GM12878 (cell line): ENCODE results near the gene LLCFC1. TPM values are rescaled to one million over a fixed set of nuclear protein-coding genes. Genes with fewer than 3 reads are reported as not detected.

Experiments used
- ATAC-seq: fragments of 200-7000 bp; cut with Tn5 transposase; 3 replicates; pipeline ENCODE4 v1.9.1; 2020; ENCODE audit warnings: mild to moderate bottlenecking, moderate library complexity
- BruUV-seq: library from RNA; stranded (reverse); fragments of 400-500 nt; replicated peaks from 2 replicates; lab custom pipeline; 2021; lab: Mats Ljungman, UMichigan
- CTCF ChIA-PET: fragments of 300-600 bp; sonication (Branson Sonifier 250); formaldehyde crosslinking; extraction: SDS; loops from one replicate; lab custom pipeline; 2021; ENCODE audit warnings: inconsistent platforms; lab: Yijun Ruan, JAX
- POLR2A ChIA-PET: fragments of 350-600 bp; formaldehyde crosslinking; extraction: SDS; loops from one replicate; lab custom pipeline; 2021; ENCODE audit warnings: inconsistent platforms; lab: Charles Lee
- RAD21 ChIA-PET: fragments of 300-600 bp; sonication (Branson Sonifier 250); formaldehyde crosslinking; loops from one replicate; lab custom pipeline; 2023; ENCODE audit warnings: antibody characterized with exemption; ENCODE audit not compliant: unreplicated experiment; lab: Charles Lee
- SMC1A ChIA-PET: fragments of 300-600 bp; sonication (Branson Sonifier 250); formaldehyde crosslinking; loops from one replicate; lab custom pipeline; 2023; ENCODE audit not compliant: unreplicated experiment, uncharacterized antibody; lab: Charles Lee
- DNase-seq: peaks from one replicate; pipeline ENCODE4 v3.0.0-alpha.2; 2011; ENCODE audit warnings: low read depth, low spot score
- FAIRE-seq: peaks from 3 replicates; lab custom pipeline; 2011; peaks lifted over from hg19 to GRCh38; lab: Jason Lieb, UNC
- H2AFZ ChIP-seq: 2 replicates; pipeline ENCODE4 v1.6.0; 2011; ENCODE audit warnings: low read depth, low read length, control low read depth; ENCODE audit not compliant: control insufficient read depth
- H3K27ac ChIP-seq: 2 replicates; pipeline ENCODE4 v1.5.1; 2011; ENCODE audit warnings: control low read depth; ENCODE audit not compliant: control insufficient read depth, insufficient read depth
- H3K27me3 ChIP-seq, 2 experiments: replicated peaks in 1 of 2; 2 replicates each; pipeline versions ENCODE4 v1.6.0 to v1.6.1; 2011; ENCODE audit warnings: low read length in 1 of 2; ENCODE audit not compliant: control insufficient read depth in 2 of 2, insufficient read depth in 2 of 2
- H3K36me3 ChIP-seq, 2 experiments: 2 replicates each; pipeline ENCODE4 v1.5.1; 2011; ENCODE audit warnings: low read length in 1 of 2; ENCODE audit not compliant: control insufficient read depth in 2 of 2, insufficient read depth in 2 of 2
- H3K4me1 ChIP-seq: 2 replicates; pipeline ENCODE4 v1.6.1; 2011; ENCODE audit warnings: mild to moderate bottlenecking, low read length, moderate library complexity, mixed read lengths; ENCODE audit not compliant: control insufficient read depth, insufficient read depth
- H3K4me2 ChIP-seq: 2 replicates; pipeline ENCODE4 v1.6.0; 2011; ENCODE audit warnings: control low read depth; ENCODE audit not compliant: control insufficient read depth, insufficient read depth
- H3K4me3 ChIP-seq: fragments of 200-600 bp; sonication (generic); 2 replicates; pipeline ENCODE4 v1.5.1; 2016
- H3K79me2 ChIP-seq: 2 replicates; pipeline ENCODE4 v1.6.0; 2011; ENCODE audit warnings: low read length; ENCODE audit not compliant: control insufficient read depth, insufficient read depth
- H3K9ac ChIP-seq: 2 replicates; pipeline ENCODE4 v1.8.0; 2011; ENCODE audit warnings: low read length, control low read depth, mixed read lengths; ENCODE audit not compliant: control insufficient read depth, insufficient read depth
- H3K9me3 ChIP-seq: replicated peaks from 3 replicates; pipeline ENCODE4 v1.5.1; 2011; ENCODE audit warnings: mild to moderate bottlenecking, low read length; ENCODE audit not compliant: control insufficient read depth, insufficient read depth
- H4K20me1 ChIP-seq: 2 replicates; pipeline ENCODE4 v1.6.0; 2011; ENCODE audit not compliant: control insufficient read depth, insufficient read depth
- BCL11A ChIP-seq: IDR thresholded peaks from 2 replicates; pipeline ENCODE4 v1.6.1; 2011; ENCODE audit warnings: low read depth, low read length
- BCL3 ChIP-seq: IDR thresholded peaks from 2 replicates; pipeline ENCODE4 v1.6.1; 2011; ENCODE audit warnings: borderline replicate concordance, low read depth, mild to moderate bottlenecking, moderate library complexity, low read length; ENCODE audit not compliant: insufficient read depth, poor library complexity, severe bottlenecking
- CBX5 ChIP-seq: sonication (generic); IDR thresholded peaks from 2 replicates; pipeline ENCODE4 v1.6.1; 2016; ENCODE audit warnings: low read depth, moderate library complexity, mild to moderate bottlenecking, inconsistent platforms
- FOXK2 ChIP-seq: fragments of 450-650 bp; IDR thresholded peaks from 2 replicates; pipeline ENCODE4 v1.6.1; 2017; ENCODE audit warnings: mild to moderate bottlenecking, moderate library complexity
- MTA3 ChIP-seq: IDR thresholded peaks from 2 replicates; pipeline ENCODE4 v1.6.1; 2012; ENCODE audit warnings: low read length, inconsistent platforms, borderline replicate concordance
- NR2C1 ChIP-seq: fragments of 450-650 bp; IDR thresholded peaks from 2 replicates; pipeline ENCODE4 v1.6.1; 2017; ENCODE audit warnings: antibody characterized with exemption, mild to moderate bottlenecking, moderate library complexity
- PKNOX1 ChIP-seq: fragments of 450-650 bp; IDR thresholded peaks from 2 replicates; pipeline ENCODE4 v1.6.1; 2016; ENCODE audit warnings: mild to moderate bottlenecking
- RFX5 ChIP-seq: IDR thresholded peaks from 2 replicates; pipeline ENCODE4 v1.6.1; 2011; ENCODE audit warnings: low read depth, low read length, improper control_type of control experiment
- SMAD5 ChIP-seq: IDR thresholded peaks from 2 replicates; pipeline ENCODE4 v1.6.1; 2016; ENCODE audit warnings: antibody characterized with exemption, low read depth
- STAT1 ChIP-seq: fragments of 450-650 bp; conservative IDR thresholded peaks from 2 replicates; pipeline ENCODE4 v1.6.1; 2014; ENCODE audit warnings: antibody characterized with exemption, mild to moderate bottlenecking
- USF1 ChIP-seq: IDR thresholded peaks from 2 replicates; pipeline ENCODE4 v1.6.1; 2011; ENCODE audit warnings: borderline replicate concordance, low read depth, mild to moderate bottlenecking, moderate library complexity, mixed read lengths, low read length; ENCODE audit not compliant: insufficient read depth; ENCODE audit errors: extremely low read length
- USF2 ChIP-seq: IDR thresholded peaks from 2 replicates; pipeline ENCODE4 v1.6.1; 2011; ENCODE audit warnings: low read depth, low read length, improper control_type of control experiment, borderline replicate concordance
- YY1 ChIP-seq: IDR thresholded peaks from 2 replicates; pipeline ENCODE4 v1.6.1; 2011; ENCODE audit warnings: low read depth, mild to moderate bottlenecking, low read length
- ZBTB11 ChIP-seq: fragments of 450-650 bp; formaldehyde crosslinking; IDR thresholded peaks from 2 replicates; pipeline ENCODE4 v1.5.0; 2022; ENCODE audit warnings: mild to moderate bottlenecking, missing genetic modification characterization
- ZZZ3 ChIP-seq: IDR thresholded peaks from 2 replicates; pipeline ENCODE4 v1.6.1; 2011; ENCODE audit warnings: low read depth; ENCODE audit not compliant: control insufficient read depth, insufficient read length
- WGBS: methylation state at CpG from one replicate; pipeline ENCODE4 v1.1.6; 2016; ENCODE audit warnings: low lambda C conversion rate; ENCODE audit not compliant: insufficient replicate concordance, insufficient coverage; ENCODE audit errors: missing lambda C conversion rate; 5-methylcytosine and 5-hydroxymethylcytosine counted together
- in situ Hi-C: fragments of 300-500 bp; cut with MboI; formaldehyde crosslinking; loops from 9 replicates; pipeline ENCODE4 v1.14.3; 2018; ENCODE audit warnings: mixed read lengths
- intact Hi-C: fragments of 100-400 bp; cut with micrococcal nuclease; formaldehyde crosslinking; loops from one replicate; pipeline ENCODE4 v1.14.2; 2022; ENCODE audit not compliant: unreplicated experiment
- polyA plus RNA-seq, 11 experiments: library from polyadenylated mRNA; depleted of rRNA in 4 of 11; unstranded in 6 of 11; stranded (reverse) in 5 of 11; fragments of >200 nt; fragmentation: Nextera tagmentation in 4 of 11; fragmentation: Illumina TruSeq in 1 of 11; extraction: Ambion mirVana in 4 of 11; extraction: Trizol in 1 of 11; gene quantifications; 1 replicate in 1 of 11; 2 replicates in 10 of 11; pipeline versions ENCODE4 v1.2.1 to v1.2.3, GENCODE V29; 2011 to 2016; ENCODE audit warnings: inconsistent platforms in 2 of 11, missing spikeins in 2 of 11, low read depth in 1 of 11
- total RNA-seq, 4 experiments: library from RNA; depleted of rRNA in 3 of 4; stranded (reverse); fragments of >200 nt in 3 of 4; fragmentation: Illumina TruSeq in 1 of 4; extraction: Trizol in 1 of 4; gene quantifications; 2 replicates each; pipeline versions ENCODE4 v1.2.1 to v1.2.3, GENCODE V29; 2013 to 2021

The LLCFC1 gene
- total and polyA plus RNA-seq, 10 of the 15 experiments (the other 5 are each of a cell fraction or from before 2014, with no cell fraction given): not detected

GRCh38 chr7:142933624-142934023 is 5.7 kb upstream of the LLCFC1 start, which contains the start of gene TRPV5:
Gene TRPV5, minus strand, starts transcription at chr7:142933746. Its CDS starts 287 bp downstream, at chr7:142933459.
- H3K4me2 ChIP-seq: no peak within 1 kb of the TSS
- ChIA-PET POLR2A (no interaction called here), SMC1A (no interaction called here), CTCF (interaction anchor here (1.3 kb wide), 1 partner anchor 53 kb away, joined by 4 read pairs; no protein-coding TSS in a partner anchor), RAD21 (no interaction called here)
- no peak within 1 kb of the TSS for H3K27ac ChIP-seq
- no peaks in the 10 kb centered on the region for H3K4me1 ChIP-seq
- TF ChIP-seq ZZZ3: no peak
- no peak for TF ChIP-seq MTA3
- no peak for TF ChIP-seq NR2C1
- TF ChIP-seq BCL11A: no peak
- TF ChIP-seq USF2: no peak
- no peak for TF ChIP-seq SMAD5
- no peak for TF ChIP-seq ZBTB11 (CRISPR knock-in tag)
- TF ChIP-seq RFX5: no peak
- TF ChIP-seq PKNOX1: no peak
- no peak for TF ChIP-seq YY1
- TF ChIP-seq USF1: no peak
- no peak for TF ChIP-seq CBX5
- TF ChIP-seq FOXK2: no peak
- no peak for TF ChIP-seq BCL3
- no peak for TF ChIP-seq STAT1
- no peak within 1 kb of the TSS for H3K4me3 ChIP-seq
- in situ Hi-C loops (no loop called here), intact Hi-C loops (no loop called here)
- no peaks in the 10 kb centered on the region for H3K36me3 ChIP-seq
- ATAC-seq: no peak
- no peaks in the 10 kb centered on the region for H3K79me2 ChIP-seq
- no peak within 1 kb of the TSS for H3K9ac ChIP-seq
- no peak within 1 kb of the TSS for H2AFZ ChIP-seq
- no peak for FAIRE-seq
- no peaks in the 10 kb centered on the region for H3K9me3 ChIP-seq
- DNase-seq: no peak
- WGBS: 14% methylated on average over 4 of the region's 4 CpGs
- H4K20me1 ChIP-seq: no peaks in the 10 kb centered on the region
- BruUV-seq: no TSS peak
- no peaks in the 10 kb centered on the region; a peak in 2 of 4 replicates for H3K27me3 ChIP-seq
